Activated CD8-positive, alpha-beta memory T cell treated with anti-CD3 and anti-CD28 coated beads for 48 hours (primary cell): ENCODE measurements around the gene ATP6V1C2.

Experiments
- DNase-seq, 3 experiments: peaks; one replicate each; pipeline ENCODE4 v3.0.0-alpha.2; 2020; ENCODE audit warnings: low read depth in 2 of 3, low spot score in 2 of 3

Gene ATP6V1C2

DNA sequence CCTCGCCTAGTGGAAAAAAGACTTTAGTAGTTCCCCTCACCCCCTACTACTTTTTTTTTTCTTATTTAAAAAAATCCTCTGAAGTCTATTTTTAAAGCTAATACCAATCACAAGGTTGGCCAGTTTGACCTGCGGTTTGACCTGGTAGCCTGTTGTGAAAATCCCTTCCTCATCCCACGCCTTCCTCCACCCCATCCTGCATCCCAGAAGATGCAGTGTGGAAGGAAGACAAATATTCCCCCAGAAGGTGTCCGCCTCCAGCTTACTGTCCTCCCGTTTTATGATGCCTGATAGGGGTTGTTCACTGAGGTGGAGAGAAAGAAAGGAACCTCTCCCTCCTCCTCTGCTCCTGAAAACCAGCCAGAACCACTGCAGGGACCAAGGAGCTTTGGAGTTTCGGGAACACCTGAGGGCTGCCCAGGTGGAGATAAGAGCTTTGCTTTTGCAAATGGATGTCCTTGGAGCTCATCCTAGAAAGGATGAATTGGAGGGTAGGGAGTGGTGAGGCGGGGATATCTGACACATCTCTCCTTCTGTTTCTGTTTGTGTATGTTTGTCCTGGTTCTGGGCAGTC lies 909 bp downstream of the ATP6V1C2 start:
- DNase-seq = no peak

DNA sequence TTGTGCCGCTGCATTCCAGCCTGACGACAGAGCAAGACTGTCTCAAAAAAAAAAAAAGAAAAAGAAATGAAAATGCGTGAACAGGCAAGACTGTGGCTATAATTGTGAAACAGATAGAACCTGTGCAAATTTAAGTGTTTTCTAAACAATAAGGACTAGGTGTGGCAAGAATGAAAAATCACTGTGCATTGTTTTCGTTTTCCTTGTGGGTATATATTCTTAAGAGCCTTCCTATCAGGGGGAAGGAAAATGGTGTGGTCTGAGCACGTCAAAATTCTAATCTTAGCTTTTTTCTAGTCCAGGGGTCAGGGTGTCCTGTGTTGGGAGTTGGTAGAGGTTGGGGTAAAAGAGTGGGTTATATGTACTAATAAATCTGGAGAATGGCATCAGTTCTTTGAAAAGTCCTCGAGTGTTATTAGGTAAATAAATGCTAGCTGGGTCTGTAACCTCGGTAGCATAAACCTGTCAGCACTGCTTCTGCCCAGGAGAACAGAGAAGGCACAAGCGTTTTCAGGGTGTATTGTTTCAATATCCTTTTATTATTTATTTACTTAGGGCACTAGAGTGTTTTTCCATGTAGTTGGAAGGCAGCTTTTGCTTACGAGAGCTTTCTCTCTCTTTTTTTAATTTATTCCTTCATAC lies 11.6 kb downstream of the ATP6V1C2 start:
- no peak for DNase-seq

DNA sequence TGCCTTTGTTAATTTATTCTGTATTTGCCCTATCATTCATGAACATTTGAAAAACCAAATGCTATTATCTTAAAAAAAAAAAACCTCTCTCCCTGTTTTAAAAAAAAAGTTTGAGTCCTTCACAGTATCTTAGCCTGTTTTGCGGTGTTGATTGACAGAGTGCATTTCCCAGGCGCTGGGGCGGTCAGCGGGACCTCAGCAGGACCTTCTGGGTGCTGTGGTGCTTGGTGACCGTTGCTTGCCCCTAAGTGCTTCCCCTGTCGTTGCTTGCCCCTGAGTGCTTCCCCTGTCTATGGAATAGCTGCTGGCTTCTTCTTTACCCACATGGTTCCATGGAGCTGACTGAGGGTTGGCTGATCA lies 12.1 kb downstream of the ATP6V1C2 start:
- DNase-seq = no peak

DNA sequence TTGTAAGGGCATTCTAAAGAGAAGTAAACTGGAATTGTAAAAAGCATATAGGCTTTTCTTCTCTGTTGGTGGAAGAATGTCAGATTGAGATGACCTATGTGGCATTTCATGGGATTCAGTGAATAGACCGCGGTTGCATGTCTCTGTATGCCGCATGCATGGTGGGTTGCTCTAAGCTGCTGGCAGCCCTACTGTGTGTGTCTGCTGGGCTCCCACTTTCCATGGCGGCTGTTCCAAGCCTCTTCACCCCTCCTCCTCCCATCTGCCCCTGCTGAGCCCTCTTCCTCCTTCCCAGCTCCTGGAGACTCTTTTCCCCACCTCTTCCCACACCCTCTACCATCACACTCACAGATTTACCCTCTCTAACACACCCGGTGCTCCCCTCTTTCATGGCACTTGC lies 12.6 kb downstream of the ATP6V1C2 start:
- no peak for DNase-seq

DNA sequence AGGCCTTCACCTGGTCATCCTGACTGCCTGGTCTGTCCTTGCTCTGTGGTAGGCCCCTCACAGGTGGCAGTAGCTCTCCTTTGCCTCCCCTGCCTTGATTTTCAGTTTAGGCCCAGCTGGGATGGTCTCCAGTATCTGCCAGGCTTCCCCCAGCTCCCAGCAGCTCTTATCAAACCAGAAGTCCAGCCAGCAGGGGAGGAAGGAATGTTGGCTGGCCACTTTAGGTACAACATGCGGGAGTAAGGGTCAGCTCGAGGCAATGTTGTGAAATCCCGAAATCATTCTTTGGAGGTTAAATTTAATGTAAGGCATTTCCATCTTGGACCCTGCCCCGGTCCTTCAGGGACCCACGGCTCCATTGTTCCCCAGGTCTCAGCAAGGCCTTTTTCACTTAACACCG lies 16.8 kb downstream of the ATP6V1C2 start:
- DNase-seq = no peak

DNA sequence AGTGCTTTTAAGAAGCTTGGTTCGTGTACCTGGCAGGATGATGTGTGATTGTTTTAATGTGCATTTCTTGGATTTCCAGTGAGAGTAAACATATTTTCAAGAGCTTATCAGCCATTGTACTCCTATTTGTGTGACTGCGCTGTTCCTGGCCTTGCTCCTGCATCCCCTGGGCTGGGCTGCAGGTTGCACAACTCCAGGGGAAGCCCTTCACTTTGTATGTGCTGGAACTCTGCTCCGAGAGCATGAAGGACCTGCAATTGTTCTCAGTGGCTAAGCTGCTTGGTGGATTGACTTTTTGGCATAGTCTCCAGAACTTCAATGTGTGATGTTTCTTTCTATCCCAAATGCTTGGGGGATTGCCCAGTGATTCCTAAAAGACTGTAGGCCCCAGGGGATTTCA lies 18.8 kb downstream of the ATP6V1C2 start:
- no peak for DNase-seq

DNA sequence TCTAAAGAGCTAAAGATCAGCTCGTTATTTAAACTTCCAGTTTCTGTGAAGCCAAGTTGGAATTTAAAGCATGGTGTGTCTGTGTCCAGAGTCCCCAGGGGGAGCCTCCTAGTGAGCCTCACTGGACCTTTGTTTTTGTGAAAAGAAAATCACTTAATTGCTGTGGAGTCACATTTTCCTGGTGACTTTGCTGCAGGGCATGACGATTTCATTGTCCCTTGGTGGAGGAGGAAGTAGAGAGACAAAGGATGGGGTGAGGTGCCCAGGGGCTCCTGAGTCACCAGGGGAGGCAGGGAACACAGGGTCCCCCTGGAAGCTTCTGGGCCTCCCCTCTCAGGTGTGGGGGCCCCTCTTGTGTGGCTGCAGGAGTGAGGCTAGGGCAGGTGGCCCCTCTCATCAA lies 19.7 kb downstream of the ATP6V1C2 start:
- DNase-seq = no peak

DNA sequence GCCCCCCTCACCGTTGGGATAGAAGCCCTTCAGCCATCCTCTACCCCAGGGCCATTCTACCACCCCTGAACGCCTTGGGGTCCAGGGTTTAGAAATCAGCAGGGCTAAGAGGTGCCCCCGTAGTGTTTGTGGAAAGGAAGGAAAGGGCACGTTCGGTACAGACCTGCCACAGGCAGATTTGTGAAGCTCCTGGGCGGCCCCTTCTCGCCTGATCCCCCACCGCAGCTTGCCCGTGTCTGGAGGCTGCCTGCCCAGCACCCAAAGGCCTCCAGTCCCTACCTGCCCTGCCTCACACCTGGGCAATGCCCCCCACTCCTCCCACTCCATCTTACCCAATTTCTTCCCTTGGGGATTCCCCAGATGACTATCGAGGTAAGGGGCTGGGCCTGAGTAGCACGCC lies 21.2 kb downstream of the ATP6V1C2 start:
- no peak for DNase-seq

DNA sequence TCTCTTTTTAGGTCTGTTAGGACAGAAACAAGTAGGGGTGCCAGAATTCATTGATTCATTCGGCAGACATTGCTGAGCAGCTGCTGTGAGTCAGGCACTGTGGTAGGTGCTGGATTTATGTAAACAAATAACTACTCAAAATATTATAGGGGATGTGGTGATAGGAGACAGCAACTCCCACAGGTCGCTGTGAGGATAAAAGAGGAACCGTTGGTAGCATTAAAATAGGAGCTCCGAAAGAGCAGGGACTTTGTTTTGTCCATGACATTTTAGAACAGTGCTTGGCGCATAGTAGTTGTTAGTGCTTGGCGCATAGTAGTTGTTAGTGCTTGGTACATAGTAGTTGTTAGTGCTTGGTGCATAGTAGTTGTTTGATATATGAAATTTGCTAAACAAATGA lies 29.2 kb downstream of the ATP6V1C2 start:
- DNase-seq = no peak

DNA sequence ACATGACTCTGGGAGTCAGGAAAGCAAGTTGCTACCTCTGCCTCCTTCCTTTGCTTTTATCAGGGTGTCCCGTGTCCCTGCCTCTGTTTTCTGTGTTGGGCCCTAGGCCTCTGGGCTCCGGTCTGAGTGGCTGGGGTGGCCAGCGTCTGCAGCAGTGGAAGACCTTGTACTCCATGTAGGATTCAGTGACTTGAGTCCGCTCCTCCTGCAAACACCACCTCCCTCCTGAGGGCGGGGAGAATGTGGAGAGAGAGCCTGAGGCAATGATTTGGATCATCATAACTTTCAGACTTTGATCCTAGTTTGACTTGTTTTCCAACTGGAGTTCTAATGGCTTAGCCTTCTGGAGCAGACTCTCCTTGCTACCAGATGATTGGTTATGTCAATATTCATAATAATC lies 30.8 kb downstream of the ATP6V1C2 start:
- DNase-seq = no peak

DNA sequence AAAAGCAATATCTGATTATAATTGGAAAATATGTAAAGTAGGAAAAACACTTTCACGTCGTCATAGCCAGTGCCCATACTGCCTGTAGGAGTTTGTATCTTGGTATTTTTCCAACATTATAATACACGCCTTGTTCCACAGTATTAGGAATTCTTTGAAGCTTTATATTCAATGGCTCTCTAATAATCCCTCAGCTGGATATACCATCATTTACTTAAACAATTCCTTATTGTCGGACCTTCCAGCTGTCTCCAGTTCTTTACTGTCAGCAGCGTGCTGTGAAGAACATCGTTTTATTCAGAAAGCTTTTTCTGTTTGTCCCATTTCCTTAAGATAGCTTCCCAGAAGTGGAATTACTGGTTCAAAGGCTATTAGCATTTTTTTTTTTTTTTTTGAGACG lies 31.7 kb downstream of the ATP6V1C2 start:
- DNase-seq = no peak

DNA sequence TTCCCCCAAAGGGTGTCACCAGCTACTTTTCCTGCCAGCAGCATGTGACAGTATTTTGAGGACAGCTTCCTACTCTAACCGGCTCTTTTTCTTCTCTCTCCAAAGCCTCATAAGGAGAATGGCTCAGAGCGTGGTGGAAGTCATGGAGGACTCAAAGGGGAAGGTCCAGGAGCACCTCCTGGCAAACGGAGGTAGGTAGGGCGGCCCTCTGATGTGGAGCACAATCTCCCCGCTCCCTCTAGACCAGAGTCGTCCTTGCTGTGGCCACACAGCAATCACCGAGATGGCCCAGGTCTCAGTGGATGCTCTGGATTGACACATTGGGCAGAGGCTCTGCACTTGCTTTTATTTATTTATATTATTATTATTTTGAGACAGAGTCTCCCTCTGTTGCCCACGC lies 32.4 kb downstream of the ATP6V1C2 start:
- no peak for DNase-seq

DNA sequence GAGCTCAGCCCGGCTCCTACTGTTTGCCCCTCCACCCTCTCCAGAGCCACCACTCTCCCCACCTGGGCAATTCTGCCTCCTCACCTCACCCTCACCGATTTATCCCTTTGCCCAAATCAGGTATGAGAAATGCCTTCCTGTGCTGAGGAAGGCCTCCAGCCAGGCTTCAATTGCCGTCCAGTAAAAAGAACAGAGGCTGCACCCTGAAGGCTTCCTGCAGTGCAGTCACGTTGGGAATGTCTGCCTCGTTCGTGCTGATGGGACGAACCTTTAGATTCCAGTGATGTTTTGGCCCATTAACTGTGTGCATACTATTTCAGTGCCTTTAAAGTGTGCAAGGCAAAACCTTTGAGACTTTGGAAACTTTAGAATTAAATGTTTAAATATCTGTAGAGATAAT lies 34.2 kb downstream of the ATP6V1C2 start:
- DNase-seq = no peak

DNA sequence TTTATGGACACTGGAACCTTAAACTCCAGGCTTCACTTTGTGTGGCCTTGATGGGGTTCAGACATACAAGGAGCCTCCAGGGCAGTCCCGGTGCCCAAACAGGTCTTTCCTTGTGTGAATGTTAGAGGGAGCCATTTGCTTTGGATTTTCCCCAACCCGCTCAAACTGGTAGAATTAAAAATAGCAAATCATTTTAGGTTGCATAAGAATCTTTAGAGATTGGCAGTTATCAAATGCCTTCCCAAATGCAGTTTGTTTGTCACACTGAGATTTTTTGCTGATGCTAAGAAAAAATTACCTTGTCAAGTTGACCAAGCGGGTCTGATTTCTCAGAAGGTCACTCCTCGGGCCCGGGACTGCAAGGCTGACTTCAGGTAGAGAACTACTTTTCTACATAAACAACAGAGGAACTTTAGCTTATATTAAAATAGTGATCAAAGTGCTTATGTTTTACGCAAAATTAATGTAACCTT lies 36.4 kb downstream of the ATP6V1C2 start:
- DNase-seq = no peak

DNA sequence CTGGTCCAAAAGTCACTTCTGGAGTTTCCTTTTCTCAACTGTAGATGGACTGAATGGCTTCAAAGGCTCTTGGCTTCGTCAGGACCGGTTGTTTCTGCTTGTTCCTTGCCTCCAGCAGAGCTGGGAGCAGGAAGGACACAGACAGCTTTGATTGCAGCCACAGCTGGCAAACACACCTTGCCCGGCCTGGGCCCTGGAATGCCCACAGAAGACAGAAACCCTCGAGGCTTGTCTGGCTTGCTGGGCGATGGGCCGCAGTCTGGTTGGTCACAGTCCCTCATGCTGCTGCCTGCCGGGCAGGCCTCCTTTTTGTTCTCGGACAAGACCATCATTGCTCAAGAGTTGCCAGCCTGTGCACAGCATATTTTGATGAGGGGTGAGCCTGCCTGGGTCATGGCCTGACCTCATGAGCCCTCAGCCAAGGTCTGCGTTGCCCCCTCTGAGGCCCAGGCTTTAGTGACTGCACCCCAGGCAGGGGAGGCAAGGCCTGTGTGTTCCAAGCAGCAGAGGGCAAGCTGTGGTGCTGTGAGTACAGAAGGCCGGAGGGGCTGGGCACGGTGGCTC lies 37.8 kb downstream of the ATP6V1C2 start:
- DNase-seq = no peak

DNA sequence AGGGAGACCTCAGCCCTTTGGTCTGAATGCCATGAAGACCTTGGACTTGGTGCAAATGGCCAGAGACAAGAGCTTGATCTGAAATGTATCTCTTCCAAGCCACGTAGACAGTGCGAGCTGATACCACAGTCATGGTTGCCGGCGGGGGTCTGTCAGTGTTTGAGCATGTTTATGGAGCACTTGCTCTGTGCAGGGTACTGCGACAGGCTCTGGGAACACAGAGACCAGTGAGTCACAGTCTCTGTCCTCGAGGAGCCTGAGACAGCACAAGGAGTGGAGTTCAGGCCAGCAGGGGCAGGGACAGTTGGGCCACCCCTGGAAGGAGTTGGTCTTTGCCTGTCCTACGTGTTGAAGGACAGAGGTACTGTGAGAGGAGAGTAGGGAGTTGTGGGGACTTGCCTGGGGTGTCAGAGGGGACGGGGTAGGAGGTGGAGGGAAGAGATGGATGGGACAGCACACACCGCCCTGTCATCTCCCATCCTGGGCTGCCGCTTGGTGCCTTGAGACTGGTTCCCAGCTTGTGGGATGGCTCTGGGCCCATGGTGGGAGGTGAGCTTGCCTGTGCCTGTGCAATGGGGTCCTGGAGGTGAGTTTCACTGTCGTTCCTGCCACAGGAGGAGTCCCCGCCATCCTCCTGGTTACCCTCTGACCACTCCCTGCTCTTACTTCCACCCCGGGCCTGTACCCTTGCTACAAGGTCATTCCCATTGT lies 39.5 kb downstream of the ATP6V1C2 start:
- DNase-seq = no peak

DNA sequence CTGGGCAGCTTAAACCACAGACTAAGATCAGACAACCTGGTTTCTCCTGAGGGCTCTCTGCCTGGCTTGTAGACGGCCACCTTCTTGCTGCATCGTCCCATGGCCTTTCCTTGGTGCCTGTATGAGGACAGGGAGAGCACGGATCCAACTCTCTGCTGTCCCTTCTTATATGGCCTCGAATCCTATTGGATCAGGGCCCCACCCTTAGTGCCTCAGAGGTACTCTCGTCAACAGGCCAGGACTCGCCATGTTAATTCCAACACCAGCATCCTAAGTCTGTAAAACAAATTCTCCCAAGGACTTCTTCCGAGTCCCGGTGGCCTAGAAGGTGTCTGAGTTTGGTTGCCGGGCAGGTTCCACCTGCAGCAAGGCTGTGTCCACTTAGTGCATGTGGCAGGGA lies 40.2 kb downstream of the ATP6V1C2 start:
- no peak for DNase-seq

DNA sequence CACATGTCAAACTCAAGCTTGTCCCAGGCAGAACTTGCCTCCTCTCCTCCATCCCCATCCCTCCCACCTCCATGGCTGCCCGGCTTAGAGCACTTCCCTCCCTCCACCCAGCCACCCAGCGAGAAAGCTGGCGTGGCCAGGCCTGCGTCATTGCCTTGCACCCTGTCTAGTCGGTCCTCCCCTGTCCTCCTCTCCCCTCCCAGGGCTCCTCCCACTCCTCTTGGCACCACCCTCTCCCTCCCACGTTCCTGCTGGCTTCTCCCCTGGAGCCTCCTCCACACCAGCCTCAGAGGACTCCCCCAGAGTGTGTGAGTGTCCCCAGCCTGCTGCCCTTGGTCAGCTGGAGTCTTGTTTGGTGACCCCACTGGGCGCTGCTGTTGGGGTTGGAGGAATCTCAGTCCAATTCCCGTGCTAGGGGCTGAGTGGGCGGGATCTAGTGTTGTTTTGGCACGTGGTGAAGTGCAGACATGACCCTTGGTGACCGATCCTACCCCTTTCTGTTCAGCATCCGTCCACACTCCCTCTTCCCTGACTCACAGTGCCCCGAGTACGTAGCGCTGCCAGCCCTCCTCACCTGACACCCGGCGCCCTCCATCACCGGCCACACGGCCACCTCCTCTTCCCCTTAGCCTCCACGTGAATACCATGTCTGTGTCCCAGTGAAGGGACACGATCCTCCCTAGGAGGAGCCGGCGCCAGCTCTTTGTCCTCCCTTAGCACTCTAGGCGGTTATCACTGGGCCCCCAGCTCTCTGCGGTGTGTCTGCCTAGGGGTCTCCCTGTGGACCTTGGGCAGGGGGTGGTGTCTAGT lies 41.4 kb downstream of the ATP6V1C2 start:
- no peak for DNase-seq

DNA sequence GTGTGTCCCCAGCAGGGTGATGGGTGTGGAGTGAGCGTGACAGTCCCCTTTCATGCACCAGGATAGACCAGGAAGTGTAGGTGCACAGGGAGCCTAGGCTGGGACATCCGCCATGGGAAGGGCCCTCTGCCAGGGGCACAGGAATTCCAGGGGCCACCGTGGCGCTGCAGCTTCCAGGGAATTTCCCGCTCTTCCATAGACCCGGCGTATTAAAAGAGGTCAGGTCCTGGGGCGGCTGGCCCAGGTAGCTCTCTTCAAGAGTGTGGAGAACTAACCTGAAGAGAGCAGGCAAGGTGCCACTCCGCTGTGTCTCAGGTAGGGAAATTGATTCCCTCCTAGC lies 42.0 kb downstream of the ATP6V1C2 start:
- DNase-seq = no peak

DNA sequence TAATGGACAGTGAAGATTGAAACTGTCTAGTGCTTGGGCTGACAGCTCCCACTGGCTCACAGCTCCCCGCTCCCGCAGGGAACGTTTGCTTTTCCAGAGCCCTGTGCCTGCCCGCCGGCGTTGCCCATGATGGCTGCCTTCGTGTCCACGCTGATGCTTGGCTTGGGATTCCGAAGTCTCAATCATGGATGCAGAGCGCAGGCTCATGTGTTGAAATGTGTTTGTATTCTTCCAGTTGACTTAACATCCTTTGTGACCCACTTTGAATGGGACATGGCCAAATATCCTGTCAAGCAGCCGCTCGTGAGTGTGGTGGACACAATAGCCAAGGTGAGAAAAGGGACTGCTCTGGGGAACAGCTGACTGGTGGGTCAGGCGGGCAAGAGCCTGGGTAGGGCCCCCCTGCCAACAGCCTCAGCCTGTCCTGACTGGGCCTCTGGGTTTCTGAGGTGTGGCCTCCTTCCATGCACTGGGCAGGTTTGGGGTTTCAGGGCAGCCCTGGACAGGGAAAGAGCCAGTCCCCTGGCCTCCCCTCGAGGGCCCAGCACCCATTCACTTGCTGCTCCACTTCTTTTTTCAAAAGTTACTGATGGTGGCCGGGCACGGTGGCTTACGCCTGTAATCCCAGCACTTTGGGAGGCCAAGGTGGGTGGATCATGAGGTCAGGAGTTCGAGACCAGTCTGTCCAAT lies 42.8 kb downstream of the ATP6V1C2 start:
- DNase-seq = no peak

DNA sequence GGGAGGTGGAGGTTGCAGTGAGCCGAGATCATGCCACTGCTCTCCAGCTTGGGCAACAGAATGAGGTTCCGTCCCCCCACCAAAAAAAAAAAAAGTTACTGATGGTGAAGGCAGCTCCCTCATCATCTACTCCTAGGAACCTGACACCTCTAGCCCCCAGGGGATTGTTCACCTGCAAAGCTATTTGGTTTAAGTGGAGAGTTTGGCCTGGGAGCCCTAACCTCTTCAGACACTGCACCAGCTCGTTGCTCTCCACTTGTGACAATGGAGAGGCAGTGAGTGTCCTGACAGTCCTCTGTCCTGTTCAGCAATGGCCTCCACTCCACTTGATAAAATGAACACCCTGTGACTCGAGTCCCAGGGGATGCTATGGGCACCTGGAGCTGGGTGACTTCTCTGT lies 43.5 kb downstream of the ATP6V1C2 start:
- no peak for DNase-seq
